GM18507 (cell line): ENCODE results near the gene AIF1.
A peak's percentile ranks its signal among the peaks of the same experiment; 100 is the strongest.

Experiments
- DNase-seq: peaks from one replicate; pipeline ENCODE4 v3.0.0; 2011; ENCODE audit warnings: low read depth; ENCODE audit not compliant: insufficient read length; ENCODE audit errors: extremely low spot score
- FAIRE-seq: peaks from 2 replicates; lab custom pipeline; 2011; peaks lifted over from hg19 to GRCh38; lab: Jason Lieb, UNC

AIF1 gene

DNA sequence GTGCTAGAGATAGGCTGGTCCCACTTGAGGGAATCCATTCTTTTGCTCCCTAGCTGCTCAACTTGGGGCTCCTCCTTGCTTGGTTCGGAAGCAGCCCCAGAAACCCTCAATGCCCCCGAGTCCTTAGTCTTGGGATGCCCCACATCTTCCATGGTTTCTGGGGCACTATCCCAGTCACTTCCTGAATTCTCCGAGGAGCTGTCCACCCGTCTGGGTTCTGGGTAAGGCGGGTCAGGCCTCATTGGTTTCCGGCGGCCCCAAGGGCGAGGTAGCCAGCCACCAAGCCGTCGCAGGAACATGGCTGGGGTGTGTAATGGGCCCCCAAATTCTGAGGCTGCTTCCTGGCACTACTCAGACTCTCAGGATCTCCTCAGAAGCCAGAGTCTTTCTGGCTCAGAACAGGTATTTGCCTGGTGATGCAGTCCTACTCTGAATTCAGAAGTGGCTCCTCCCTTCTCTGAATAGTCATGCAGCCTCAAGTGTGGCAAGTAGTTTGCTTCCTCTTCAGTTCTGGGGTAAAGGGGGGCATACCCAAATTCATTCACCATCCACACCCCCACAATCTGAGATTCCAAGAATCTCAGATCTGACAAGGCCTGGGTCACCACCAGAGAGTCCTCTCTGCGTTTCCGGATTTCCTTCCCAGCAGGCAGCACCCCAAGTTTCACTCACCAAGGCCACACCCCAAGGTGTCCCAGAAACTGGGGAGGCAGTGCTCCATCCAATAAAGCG, 44.8 kb downstream of the AIF1 start:
- FAIRE-seq (no peak), DNase-seq (no peak)

- peak; percentile 58 for DNase-seq
- FAIRE-seq: peak; percentile 73
Measured at GRCh38 chr6:31660381-31661261, 45.6 kb downstream of the AIF1 start, which contains the start of gene C6orf47. Gene C6orf47 (minus strand): TSS chr6:31660778. CDS start chr6:31659947, 831 bp downstream.

- peak; percentile 41 for FAIRE-seq
- DNase-seq: no peak
Measured at GRCh38 chr6:31661262-31662123, 46.5 kb downstream of the AIF1 start.

GRCh38 chr6:31662124-31662723, 47.2 kb downstream of the AIF1 start:
- no peak for DNase-seq
- no peak for FAIRE-seq

DNA sequence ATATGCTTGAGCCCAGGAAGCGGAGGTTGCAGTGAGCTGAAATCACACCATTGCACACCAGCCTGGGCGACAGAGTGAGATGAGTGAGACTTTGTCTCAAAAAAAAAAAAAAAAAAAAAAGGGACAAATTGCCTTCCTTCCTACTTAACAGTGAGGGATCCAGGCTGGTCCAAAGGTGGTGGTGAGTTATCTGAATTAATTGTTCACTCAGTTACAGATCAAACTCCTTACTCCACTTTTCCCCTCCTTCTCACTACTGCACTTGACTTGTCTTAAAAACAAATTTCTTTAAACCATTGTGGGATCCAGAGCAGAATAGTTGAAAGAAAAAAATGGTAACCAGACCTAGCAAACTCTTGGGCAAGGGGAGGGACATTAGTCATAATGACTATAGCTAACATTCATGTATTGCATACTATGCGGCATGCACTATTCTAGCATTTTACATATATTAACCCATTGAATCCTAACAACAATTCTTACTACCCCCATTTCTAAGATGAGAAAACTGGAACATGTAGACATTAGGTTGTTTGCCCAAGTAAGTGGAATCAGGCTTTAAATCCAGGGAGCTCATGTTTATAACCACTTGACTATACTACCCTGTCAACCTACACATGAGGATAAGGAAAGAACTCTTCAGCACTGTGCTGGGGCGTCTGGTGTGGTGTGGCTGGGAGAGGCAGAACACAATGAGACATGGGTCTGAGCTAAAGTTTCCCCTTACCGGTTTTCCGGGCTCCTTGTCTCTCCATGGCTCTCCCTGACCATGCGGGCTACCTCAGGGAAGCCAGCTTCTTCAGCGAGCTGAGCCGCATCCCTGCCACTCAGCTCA, 48.3 kb downstream of the AIF1 start:
- no peak for FAIRE-seq
- DNase-seq: no peak

DNA sequence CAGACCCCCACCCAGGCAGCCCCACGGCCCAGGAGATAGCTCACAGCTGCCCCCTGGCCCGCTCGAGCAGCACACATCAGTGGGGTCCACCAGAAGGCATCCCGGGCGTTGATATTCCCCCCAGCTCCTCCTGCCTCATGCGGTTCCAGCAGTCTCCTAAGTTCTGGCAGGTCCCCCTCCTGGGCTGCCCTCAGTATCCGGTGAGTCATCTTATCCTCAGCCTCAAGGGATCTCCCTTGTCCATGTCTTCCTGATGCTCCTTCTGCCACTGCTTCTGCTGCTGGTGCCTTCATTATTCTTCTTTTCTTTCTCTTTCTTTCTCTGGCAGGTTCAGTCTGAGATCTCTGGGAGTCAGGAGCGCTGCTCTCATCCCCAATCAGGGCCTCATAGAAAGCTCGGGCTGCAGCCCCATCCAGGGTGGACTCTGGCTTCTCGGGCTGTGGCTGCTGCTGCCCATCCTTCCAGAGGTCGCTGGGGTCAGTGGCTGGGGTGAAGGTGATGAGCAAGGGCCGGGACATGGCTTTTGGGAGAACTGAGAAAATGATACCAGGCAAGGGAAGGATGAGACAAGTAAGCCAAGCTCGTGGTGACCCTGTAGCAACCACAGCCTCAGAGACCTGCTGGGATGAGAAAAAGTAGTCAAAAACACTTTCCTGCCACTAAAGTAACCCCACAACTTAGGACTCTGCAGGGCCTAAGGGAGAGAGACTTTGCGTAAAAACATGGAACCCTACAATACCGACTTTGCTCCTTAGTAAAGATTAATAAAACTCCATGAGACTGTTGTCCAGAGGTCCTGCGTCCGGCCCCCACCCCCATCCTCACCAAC, 49.1 kb downstream of the AIF1 start:
- no peak for DNase-seq
- no peak for FAIRE-seq

- DNase-seq: peak; percentile 62
- FAIRE-seq: peak; percentile 89
Measured at GRCh38 chr6:31664790-31665500, 49.9 kb downstream of the AIF1 start, which contains the start of gene GPANK1. Gene GPANK1 (minus strand): TSS chr6:31664997. CDS start chr6:31664478, 519 bp downstream.

- FAIRE-seq (peak; percentile 92), DNase-seq (peak; percentile 93)
Measured at GRCh38 chr6:31665501-31666336, 50.7 kb downstream of the AIF1 start, which contains the start of gene CSNK2B. Gene CSNK2B (plus strand): TSS chr6:31666080. CDS start chr6:31666832, 752 bp downstream.

DNA sequence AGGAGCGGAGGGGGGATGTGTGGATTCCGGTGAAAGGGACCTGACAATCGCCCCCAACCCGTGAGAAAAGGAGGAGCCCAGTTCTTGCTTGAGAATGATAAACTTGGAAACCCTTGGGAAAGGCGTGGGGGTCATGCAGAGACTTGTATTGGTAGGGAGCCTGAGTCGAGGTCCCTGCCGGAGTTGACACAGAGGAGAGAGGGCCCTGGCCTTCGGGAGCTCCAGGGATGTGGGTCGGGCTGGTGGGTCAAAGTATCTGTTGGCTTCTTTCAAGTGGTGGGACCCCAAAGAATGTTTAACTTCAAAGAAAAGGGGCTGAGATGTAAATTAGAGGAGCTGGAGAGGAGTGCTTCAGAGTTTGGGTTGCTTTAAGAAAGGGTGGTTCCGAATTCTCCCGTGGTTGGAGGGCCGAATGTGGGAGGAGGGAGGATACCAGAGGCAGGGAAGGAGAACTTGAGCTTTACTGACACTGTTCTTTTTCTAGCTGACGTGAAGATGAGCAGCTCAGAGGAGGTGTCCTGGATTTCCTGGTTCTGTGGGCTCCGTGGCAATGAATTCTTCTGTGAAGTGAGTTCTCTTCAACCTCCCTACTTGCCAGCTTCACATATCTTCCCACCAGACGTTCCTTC, 51.4 kb downstream of the AIF1 start:
- no peak for FAIRE-seq
- no peak for DNase-seq
